WI38 (cell line): Measurements from ENCODE around the gene KLF7.
"Not testable (repeated sequence)": the region's sequence is repeated elsewhere in the genome, so short reads cannot be mapped to it uniquely, and the experiment has no call there.

Experiments used
- H3K4me3 ChIP-seq: 2 replicates; pipeline ENCODE4 v1.5.1; 2011; ENCODE audit warnings: low read depth, mild to moderate bottlenecking, control low read depth, low read length
- CTCF ChIP-seq: IDR thresholded peaks from 2 replicates; pipeline ENCODE4 v1.5.1; 2012; ENCODE audit warnings: low read depth, mild to moderate bottlenecking, control low read depth, low read length

The KLF7 gene

DNA sequence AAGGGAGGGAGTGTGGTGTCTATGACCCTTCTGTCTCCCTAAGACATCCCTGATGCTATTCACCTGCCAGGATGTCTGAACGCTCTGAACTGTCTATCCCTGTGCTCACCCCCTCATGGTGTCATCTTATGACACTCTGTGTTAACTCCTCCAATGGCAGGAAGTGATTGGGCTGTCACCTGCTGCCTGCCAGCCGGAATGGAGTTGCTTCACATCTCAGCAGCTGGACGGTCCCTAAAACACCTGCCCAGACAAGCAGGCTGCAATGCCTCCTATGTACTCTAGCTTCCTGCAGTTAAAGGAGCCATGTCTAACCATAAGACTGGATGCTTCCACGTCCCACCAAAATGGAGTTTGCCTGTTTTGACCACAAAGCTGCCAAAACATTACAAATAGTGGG, 126.5 kb downstream of the KLF7 start:
- TF ChIP-seq CTCF: no peak
- H3K4me3 ChIP-seq: no peak overlapping the region

GRCh38 chr2:207038299-207038698, 127.4 kb downstream of the KLF7 start:
- TF ChIP-seq CTCF: no peak
- no peak overlapping the region for H3K4me3 ChIP-seq

- TF ChIP-seq CTCF: no peak
- H3K4me3 ChIP-seq: no peak overlapping the region
Measured at GRCh38 chr2:207037896-207038295, 127.9 kb downstream of the KLF7 start.

- H3K4me3 ChIP-seq: not testable (repeated sequence)
Measured at GRCh38 chr2:207037023-207037422, 128.7 kb downstream of the KLF7 start.

DNA sequence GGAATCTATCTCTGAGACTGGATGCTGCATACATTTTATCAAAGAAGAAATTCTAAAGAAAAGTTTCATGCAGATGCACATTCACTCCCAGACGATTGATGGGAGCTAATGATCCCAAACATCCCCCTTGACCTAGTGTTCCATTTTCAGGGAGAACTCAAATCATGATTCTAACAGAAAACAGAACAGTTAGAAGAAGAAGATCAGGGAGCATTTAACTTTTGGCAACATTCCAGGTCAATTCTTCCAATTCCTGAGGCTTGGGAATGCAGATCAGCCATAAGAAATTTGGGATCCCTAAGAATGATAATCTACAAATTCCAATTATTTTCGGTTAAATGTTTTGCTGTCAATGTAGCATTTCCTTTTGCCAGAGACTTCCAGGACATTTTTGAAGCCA, 129.9 kb downstream of the KLF7 start:
- no peak for TF ChIP-seq CTCF
- no peak overlapping the region for H3K4me3 ChIP-seq

DNA sequence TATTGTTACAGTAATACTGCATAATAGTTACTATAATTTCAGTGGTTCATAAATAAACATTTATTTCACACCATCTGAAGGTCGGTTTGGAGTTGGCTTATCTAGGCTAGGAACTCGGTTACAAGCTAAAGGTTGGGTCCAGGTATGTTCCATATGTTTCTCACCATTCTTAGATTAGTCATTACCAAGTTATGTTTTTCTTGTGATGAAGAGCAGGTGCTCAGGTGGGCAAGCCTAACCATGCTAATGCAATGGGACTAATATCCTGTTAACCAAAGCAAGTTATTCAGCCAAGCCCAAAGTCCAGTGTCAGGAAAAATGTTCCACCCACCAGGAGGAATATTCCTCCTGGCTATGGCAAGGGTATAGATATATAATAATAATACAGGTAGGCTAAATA, 133.3 kb downstream of the KLF7 start:
- H3K4me3 ChIP-seq: no peak overlapping the region
- TF ChIP-seq CTCF: no peak
